CD4-positive, alpha-beta T cell treated with Interleukin-6 at 100 ng/mL for 8 hours (primary cell): ENCODE data around the gene ZNF782.
"Not testable (repeated sequence)": the region's sequence is repeated elsewhere in the genome, so short reads cannot be mapped to it uniquely, and the experiment has no call there.

Experiments
- DNase-seq: peaks from one replicate; pipeline ENCODE4 v3.0.0-alpha.2; 2020; ENCODE audit warnings: mixed read lengths, low spot score

The ZNF782 gene

GRCh38 chr9:96853781-96854650 is at the start of gene ZNF782:
TSS of gene ZNF782 (minus strand) at chr9:96854514. CDS start at chr9:96851961, 2,553 bp downstream.
- peak; percentile 84 for DNase-seq

GRCh38 chr9:96900010-96900409 is 45.7 kb upstream of the ZNF782 start:
- not testable (repeated sequence) for DNase-seq

- DNase-seq = no peak
Observed at GRCh38 chr9:96892131-96892530, 37.8 kb upstream of the ZNF782 start.

- no peak for DNase-seq
Observed at GRCh38 chr9:96888591-96888990, 34.3 kb upstream of the ZNF782 start.

- DNase-seq = no peak
Observed at GRCh38 chr9:96885424-96885823, 31.1 kb upstream of the ZNF782 start.

- DNase-seq = no peak
Observed at GRCh38 chr9:96884443-96884842, 30.1 kb upstream of the ZNF782 start.

- no peak for DNase-seq
Observed at GRCh38 chr9:96883922-96884321, 29.6 kb upstream of the ZNF782 start.

GRCh38 chr9:96877269-96877668 is 23.0 kb upstream of the ZNF782 start:
- DNase-seq = no peak

- DNase-seq = peak; percentile 19
Observed at GRCh38 chr9:96875461-96876142, 21.3 kb upstream of the ZNF782 start.

GRCh38 chr9:96874947-96875460 is 20.7 kb upstream of the ZNF782 start:
- DNase-seq = no peak

GRCh38 chr9:96874201-96874785 is 20.0 kb upstream of the ZNF782 start:
- no peak for DNase-seq

- no peak for DNase-seq
Observed at GRCh38 chr9:96871176-96871575, 16.9 kb upstream of the ZNF782 start.

- DNase-seq = no peak
Observed at GRCh38 chr9:96868709-96869108, 14.4 kb upstream of the ZNF782 start.

- no peak for DNase-seq
Observed at GRCh38 chr9:96867079-96867804, 12.9 kb upstream of the ZNF782 start.

GRCh38 chr9:96865240-96865639 is 10.9 kb upstream of the ZNF782 start:
- DNase-seq = not testable (repeated sequence)

GRCh38 chr9:96859461-96860198 is 5.3 kb upstream of the ZNF782 start:
- no peak for DNase-seq

- DNase-seq = no peak
Observed at GRCh38 chr9:96858670-96859069, 4.4 kb upstream of the ZNF782 start.

- no peak for DNase-seq
Observed at GRCh38 chr9:96858018-96858573, 3.8 kb upstream of the ZNF782 start.

GRCh38 chr9:96856363-96857286 is 2.3 kb upstream of the ZNF782 start:
- DNase-seq = peak; percentile 66
